Measurements from ENCODE around the gene GMEB1.
"Not testable (repeated sequence)": the region's sequence is repeated elsewhere in the genome, so short reads cannot be mapped to it uniquely, and the experiment has no call there.

GRCh38 chr1:28725365-28725764, 56.8 kb downstream of the GMEB1 start:
- TF ChIP-seq, protein P1, sequence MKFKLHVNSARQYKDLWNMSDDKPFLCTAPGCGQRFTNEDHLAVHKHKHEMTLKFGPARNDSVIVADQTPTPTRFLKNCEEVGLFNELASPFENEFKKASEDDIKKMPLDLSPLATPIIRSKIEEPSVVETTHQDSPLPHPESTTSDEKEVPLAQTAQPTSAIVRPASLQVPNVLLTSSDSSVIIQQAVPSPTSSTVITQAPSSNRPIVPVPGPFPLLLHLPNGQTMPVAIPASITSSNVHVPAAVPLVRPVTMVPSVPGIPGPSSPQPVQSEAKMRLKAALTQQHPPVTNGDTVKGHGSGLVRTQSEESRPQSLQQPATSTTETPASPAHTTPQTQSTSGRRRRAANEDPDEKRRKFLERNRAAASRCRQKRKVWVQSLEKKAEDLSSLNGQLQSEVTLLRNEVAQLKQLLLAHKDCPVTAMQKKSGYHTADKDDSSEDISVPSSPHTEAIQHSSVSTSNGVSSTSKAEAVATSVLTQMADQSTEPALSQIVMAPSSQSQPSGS (IDR thresholded peaks at IDR 0.05; ENCODE audit: low read length): not testable (repeated sequence)
- not testable (repeated sequence) for TF ChIP-seq EP300 (IDR thresholded peaks at IDR 0.05; ENCODE audit: borderline replicate concordance in 1 of 2, control insufficient read depth in 1 of 2, low read depth in 2 of 2, low read length in 2 of 2); TAF1 (IDR thresholded peaks at IDR 0.05; ENCODE audit: borderline replicate concordance, low read depth, low read length); POLR2A (IDR thresholded peaks at IDR 0.05; ENCODE audit: low read depth, low read length); NFIC (IDR thresholded peaks at IDR 0.05; ENCODE audit: low read depth, low read length); RCOR1 (conservative IDR thresholded peaks at IDR 0.05; ENCODE audit: low read depth, low read length); JUND (IDR thresholded peaks at IDR 0.05; ENCODE audit: low read depth, low read length)
- TF ChIP-seq, protein P2, sequence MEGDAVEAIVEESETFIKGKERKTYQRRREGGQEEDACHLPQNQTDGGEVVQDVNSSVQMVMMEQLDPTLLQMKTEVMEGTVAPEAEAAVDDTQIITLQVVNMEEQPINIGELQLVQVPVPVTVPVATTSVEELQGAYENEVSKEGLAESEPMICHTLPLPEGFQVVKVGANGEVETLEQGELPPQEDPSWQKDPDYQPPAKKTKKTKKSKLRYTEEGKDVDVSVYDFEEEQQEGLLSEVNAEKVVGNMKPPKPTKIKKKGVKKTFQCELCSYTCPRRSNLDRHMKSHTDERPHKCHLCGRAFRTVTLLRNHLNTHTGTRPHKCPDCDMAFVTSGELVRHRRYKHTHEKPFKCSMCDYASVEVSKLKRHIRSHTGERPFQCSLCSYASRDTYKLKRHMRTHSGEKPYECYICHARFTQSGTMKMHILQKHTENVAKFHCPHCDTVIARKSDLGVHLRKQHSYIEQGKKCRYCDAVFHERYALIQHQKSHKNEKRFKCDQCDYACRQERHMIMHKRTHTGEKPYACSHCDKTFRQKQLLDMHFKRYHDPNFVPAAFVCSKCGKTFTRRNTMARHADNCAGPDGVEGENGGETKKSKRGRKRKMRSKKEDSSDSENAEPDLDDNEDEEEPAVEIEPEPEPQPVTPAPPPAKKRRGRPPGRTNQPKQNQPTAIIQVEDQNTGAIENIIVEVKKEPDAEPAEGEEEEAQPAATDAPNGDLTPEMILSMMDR (IDR thresholded peaks at IDR 0.05 in 2 of 3, conservative IDR thresholded peaks at IDR 0.05 in 1 of 3; ENCODE audit: control insufficient read depth in 2 of 3, extremely low read depth in 1 of 3, insufficient read depth in 1 of 3, low read depth in 3 of 3, low read length in 3 of 3): not testable (repeated sequence)

Measured in GM12878 (cell line).